Spleen (tissue), 3 donors: ENCODE results near the gene SGSH.

Experiments
- POLR2A ChIP-seq, 3 donors: fragments of 450-650 bp; IDR thresholded peaks; one replicate each; pipeline ENCODE4 v1.5.1; 2017; ENCODE audit warnings: antibody characterized with exemption in 3 of 3, mild to moderate bottlenecking in 1 of 3
- POLR2AphosphoS5 ChIP-seq, 3 donors: sonication (generic); formaldehyde crosslinking; IDR thresholded peaks; one replicate each; pipeline ENCODE4 v1.5.1; 2017; ENCODE audit warnings: antibody characterized with exemption in 3 of 3

DNA sequence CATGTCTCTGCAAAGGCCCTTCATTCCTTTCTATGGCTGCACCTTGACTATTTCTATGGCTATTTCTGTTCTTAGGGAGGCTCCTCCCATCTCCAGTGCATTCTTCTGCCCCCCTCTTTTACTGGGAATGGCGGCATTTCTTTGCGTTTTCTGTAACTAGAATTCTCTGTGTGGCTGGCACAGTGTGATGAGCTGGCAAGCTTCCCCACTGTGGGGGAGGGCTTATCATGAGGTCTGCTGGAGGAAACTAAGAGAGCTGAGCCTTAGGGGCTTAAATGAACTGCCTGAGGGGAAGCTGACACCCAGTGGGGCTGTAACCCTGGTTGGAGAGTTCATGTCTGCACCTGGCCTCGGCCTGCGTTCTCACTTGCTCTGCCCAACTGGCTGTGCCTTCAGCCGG, 51.8 kb downstream of the SGSH start:
- no peak for TF ChIP-seq POLR2AphosphoS5 (IDR thresholded peaks at IDR 0.05)
- TF ChIP-seq POLR2A (IDR thresholded peaks at IDR 0.05), result no peak
